HG03521 (cell line): ENCODE results near the gene GNG7.
"Not testable (repeated sequence)": the region's sequence is repeated elsewhere in the genome, so short reads cannot be mapped to it uniquely, and the experiment has no call there.

Experiments
- ATAC-seq: cut with Tn5 transposase; IDR thresholded peaks from one replicate; pipeline ENCODE4 v1.9.1; 2021; ENCODE audit warnings: mild to moderate bottlenecking, moderate library complexity; ENCODE audit not compliant: unreplicated experiment

The GNG7 gene

DNA sequence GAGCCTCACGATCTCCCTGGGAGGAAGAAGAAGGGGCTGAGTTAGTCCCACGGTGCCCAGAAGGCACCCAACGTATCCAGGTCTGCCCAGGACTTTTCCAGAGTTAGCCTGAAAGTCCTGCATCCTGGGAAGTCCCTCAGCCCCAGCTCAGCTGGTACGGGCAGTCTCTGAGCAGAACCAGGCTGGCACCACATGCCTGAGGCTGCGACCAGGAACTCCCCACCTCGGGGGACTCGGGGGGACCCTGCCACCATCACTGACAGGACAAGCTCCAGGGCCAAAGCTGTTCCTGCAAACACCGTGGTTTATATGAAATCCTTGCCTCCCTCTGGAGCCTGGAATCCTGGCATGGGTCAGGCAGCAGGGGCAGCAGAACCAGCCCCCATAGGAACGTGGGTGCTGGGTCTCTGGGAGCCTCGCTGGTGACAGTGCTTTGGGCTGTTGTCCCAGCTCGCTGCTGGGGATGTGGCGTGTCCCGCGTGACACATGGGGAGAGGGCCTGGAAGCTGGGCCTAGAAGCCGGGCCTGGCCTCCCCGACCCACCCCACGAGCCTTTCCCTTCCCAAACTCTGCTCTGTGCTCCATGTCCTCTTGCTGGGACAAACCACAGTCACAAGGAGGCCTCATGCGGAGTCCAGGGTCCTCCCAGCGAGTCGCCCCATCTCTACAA lies 55.5 kb downstream of the GNG7 start:
- no peak for ATAC-seq

DNA sequence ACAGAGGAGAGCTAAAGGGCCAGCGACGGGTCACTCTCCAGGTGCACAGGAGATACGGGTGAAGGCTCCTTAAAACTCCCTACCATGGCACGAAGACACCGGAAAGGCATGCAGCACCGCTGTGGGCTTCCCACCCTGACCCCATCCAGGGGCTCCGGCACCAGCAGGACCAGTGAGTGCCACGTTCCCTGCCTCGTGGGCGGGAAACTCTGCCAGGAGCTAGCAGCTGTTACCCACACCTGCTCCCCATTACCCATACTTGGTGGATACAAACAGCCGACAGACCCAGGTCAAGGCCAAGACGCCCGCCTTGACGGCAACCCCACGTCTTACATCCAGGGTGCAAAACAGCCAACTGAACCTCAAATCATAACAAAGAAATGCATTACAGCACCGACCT lies 56.7 kb downstream of the GNG7 start:
- no peak for ATAC-seq

DNA sequence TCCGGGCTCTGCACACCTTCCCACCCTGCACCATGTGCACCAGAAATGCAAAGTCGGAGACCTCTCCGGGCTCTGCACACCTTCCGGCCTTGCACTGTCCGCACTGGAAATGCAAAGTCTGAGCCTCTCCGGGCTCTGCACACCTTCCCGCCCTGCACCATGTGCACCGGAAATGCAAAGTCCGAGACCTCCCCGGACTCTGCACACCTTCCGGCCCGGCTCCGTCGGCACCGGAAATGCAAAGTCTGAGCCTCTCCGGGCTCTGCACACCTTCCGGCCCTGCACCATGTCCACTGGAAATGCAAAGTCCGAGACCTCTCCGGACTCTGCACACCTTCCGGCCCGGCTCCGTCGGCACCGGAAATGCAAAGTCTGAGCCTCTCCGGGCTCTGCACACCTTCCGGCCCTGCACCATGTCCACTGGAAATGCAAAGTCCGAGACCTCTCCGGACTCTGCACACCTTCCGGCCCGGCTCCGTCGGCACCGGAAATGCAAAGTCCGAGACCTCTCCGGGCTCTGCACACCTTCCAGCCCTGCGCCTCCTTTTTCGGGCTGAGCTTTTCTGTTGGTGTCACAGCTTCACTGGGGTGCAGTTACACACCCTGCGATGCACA lies 59.3 kb downstream of the GNG7 start:
- not testable (repeated sequence) for ATAC-seq

DNA sequence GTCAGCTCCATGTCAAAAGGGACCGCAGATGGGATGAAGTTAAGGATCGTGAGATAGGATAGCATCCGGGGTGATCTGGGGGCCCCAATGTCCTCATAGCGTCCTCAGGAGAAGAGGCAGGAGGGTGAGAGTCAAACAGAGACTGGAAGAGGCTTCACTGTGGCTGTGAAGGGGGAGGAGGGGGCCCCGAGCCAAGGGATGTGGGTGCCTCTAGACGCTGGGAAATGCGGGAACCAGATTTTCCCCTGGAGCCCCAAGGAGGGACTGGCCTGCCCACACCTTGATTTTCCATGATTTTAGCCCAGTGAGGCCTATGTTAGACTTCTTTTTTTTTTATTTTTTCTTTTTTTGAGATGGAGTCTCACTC lies 61.2 kb downstream of the GNG7 start:
- ATAC-seq, result no peak

DNA sequence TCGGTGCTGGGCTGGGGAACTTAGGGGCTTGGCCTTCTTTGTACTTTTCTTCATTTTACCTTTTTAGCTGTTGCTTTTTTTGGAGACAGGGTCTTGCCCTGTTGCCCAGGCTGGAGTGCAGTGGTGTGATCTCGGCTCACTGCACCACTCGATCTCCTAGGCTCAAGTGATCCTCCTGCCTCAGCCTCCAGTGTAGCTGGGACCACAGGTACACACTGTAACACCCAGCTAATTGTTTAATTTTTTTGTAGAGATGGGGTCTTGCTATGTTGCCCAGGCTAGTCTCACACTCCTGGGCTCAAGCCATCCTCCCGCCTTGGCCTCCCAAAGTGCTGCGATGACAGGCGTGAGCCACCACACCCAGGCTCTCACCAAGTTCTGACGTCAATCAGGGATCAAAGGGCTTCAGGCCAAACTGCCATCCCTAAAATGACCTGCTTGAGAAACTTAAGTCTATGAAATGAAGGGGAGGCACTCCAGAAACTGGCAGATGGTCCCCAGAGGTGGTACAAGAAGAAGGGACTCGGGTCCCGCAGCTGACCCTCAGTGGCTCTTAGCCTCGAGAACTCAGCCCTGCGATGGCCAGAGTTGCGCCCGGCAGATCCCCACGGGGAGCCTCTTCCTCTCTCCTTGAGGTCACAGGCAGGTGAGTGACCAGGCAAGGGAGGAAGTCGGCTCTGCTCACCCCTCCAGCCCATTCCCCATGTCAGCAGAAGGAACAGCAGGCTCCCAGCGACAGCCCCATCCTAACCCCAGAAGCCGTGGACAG lies 61.7 kb downstream of the GNG7 start:
- ATAC-seq, result no peak

DNA sequence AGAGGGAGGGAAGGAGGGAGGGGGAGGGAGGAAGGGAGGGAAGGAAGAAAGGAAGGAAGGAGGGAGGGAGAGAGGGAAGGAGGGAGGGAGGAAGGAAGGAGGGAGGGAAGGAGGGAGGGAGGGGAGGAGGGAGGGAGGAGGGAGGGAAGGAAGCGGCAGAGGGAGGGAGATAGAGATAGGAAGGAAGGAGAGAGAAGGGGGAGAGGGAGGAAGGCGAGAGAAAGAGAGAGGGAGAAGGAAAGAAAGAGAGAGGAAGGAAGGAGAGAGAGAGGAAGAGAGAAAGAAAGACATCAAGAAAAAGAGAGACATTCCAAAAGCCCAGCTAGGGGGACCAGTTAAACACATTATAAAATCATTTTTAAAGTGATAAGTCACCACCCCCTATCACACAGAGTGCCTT lies 62.5 kb downstream of the GNG7 start:
- ATAC-seq, result no peak

DNA sequence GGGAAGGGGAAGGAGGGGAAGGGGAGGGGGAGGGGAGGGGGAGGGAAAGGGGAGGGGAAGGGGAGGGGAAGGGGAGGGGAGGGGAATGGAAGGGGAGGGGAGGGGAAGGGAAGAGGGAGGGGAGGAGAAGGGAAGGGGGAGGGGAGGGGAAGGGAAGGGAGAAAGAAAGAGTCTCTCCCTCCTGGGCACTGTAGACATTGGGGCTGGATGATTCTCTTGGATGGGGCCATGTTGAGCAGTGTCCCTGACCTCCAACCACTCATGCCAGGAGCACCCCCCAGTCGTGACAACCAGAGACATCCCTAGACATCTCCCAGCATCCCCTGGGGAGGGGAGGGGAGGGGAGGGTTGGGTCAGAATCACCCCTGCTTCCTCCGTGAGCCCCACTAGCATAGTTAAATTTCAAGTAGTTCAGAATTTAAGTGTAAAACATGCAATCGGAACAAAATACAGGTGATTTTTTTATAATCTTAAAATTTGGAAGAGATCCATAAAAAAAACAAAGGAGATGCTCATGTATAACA lies 64.0 kb downstream of the GNG7 start:
- no peak for ATAC-seq

DNA sequence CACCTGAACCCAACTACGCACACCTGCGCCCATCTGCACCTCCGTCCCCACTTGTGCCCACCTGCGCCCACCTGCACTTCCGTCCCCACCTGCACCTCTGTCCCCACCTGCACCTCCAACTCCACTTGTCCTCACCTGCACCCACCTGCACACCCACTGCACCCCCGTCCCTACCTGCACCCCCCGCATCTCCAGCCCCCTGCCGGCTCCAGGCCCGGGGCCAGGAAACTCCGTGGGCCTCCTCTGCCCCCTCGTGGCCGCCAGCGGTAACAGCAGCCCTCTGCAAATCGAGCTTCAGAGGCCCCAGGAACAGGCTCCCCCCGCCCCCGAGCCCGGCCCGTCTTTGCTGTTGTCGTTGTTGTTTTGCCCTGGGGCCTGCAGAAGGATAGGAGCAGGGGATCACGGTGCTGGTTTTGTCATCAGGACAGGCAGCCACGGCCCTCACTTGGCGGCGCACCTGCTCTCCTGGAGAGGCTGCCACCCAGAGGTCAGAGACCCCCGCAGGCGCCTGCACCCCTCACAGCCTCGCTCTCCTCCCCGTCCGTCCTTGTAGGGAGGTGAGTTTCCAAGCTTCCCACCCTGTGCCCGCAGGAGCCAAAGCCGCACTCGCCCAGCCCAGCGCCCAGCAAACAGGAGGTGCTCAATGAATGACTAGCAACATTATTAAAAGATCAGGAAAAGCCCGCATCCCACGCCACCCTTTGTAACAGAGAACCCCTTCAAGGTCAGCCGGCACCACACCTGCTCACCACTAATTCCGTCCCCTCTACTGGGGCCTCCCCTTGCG lies 65.4 kb downstream of the GNG7 start:
- ATAC-seq, result no peak

DNA sequence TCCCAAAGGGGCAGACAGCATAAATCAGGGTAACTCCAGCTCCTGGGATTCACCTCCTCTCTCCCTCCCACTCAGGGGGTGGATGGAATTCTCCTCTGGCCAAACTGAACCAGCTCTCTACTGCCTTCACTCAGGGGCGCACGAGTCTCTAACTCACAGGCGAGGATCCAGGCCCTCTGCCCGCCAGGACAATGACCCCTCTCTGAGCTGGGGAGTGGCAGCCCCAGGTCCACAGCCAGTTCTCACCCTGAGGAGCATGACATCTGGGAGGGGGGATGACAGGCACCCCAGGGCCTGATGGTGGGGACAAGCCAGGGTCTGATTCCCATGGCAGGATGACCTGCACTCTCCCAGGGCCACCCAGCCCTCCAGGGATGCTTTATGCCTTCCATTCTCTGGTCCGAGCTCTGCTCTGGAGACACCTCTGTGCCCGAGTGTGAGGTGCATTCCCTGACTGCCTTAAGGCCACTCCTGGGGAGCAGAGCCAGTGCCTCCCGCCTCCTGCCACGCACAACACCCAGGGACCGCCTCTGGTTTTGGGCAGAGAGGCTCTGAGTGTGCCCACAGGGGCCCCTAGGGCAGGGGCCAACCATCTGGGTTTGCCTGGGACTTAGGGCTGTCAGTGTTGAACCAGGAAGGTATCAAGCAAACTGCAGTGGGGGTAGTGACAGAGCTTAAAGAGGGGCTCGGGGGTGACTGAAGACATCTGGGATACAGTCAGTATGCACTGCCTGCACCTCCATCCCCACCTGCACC lies 66.2 kb downstream of the GNG7 start:
- no peak for ATAC-seq

DNA sequence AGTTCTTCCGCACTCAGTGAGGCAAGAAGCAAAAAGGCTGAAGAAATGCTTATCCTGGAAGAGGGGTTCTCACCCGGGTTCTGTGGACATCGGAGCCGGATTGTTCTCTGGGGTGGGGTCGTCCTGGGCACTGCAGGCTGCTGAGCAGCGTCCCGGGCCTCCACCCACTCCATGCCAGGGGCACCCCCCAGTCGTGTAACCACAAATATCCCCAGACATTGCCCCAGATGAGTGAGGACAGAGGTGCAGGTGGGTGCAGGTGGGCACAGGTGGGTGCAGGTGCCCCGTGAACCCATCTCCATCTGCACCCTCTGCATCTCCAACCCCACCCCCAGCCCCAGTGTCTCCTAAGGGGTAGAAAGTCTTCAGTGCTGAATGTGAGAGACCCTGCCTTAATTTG lies 67.5 kb downstream of the GNG7 start:
- no peak for ATAC-seq

DNA sequence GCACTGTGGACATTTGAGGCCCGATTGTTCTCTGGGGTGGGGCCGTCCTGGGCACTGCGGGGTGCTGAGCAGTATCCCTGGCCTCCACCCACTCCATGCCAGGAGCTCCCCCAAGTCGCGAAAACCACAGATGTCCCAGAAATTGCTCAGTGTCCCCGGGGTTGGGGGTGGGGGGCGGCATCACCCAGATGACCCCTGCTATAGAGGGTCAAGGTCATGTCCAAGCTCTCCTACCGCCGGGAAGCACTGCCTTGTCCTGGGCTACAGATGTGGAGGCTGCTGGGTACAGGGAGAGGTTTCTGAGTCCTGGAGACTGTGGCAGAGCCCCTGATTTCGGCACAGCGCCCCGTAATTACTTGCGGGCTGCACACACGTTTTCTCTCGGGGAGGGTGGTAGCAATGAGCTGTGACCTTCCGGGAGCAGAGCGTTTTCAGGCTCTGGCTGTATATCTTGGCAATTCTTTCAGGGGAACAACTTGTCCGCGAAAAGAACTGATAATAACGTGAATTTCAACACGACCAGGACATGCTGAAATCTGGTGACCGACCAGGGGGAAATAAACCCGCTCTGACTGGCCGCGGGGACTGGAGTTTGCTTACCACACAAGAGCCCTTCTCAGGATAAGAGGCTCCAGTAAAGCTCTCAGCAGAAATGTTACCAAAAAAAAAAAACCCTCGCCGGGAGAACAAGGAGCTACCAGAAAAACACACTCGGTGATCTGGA lies 68.1 kb downstream of the GNG7 start:
- no peak for ATAC-seq

DNA sequence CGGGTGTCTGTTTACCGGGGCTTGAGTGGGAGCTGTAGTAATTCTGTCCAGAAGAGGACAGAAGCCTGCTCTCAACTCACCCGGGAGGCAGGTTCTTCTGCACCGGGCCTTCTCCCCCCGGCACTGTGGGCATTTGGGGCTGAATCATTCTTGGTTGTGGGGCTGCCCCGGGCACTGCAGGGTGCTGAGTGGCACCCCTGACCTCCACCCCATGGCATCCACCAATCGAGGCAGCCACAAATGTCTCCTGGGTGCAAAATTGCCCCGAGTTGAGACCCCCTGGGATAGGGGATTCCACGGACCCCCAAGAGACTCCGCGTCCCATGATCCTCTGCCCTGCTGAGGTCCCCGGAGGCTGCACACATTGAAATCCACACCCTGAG lies 68.8 kb downstream of the GNG7 start:
- no peak for ATAC-seq

DNA sequence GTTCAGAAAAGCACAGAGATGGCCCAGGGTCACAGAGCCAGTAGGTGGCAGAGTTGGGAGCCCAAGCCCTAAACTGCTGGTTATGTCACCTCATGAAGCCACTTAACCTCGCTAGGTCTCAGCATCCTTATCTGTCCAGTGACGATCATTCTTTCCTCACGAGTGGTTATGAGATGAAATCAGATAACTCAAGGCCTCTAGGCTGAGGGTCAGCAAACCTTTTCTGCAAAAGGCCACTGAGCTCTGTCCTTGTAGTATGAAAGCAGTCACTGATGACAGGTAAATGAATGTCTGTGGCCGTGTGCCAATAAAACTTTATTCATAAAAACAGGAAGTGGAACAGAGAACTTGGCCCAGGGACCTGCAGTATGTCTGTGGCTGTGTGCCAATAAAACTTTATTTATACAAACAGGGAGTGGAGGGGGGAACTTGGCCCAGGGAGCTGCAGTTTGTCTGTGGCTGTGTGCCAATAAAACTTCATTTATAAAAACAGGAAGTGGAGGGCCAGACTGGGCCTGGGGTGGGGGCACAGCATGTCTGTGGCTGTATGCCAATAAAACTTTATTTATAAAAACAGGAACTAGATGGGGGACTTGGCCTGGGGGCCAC lies 71.2 kb downstream of the GNG7 start:
- ATAC-seq, result no peak

DNA sequence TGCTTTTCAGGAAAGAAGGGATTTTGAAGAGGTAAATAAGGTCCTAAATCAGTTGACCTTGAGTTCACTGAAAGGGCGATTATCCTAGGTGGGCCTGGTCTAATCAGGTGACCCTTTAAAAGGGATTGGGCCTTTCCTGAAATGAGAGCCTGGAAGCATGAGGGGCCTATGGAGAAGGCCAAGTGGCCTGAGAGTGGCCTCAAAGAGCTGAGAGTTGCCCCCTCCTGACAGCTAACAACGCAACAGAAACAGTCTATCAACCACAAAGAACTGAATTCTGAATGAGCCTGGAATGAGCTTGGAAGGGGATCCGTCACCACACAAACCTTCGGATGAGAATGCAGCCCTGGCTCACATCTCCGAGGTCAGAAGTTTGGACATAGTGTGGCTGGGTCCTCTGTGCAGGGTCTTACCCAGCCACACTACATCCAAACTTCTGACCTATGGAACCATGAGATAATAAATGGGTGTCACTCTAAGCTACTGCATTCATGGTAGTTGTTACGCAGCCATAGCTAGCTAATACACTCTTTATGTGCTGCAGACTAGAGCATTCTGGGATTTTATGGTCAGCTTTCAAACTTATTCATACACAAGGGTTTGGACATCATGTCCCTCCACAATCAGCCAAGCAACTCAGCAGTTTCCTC lies 72.0 kb downstream of the GNG7 start:
- ATAC-seq, result no peak

DNA sequence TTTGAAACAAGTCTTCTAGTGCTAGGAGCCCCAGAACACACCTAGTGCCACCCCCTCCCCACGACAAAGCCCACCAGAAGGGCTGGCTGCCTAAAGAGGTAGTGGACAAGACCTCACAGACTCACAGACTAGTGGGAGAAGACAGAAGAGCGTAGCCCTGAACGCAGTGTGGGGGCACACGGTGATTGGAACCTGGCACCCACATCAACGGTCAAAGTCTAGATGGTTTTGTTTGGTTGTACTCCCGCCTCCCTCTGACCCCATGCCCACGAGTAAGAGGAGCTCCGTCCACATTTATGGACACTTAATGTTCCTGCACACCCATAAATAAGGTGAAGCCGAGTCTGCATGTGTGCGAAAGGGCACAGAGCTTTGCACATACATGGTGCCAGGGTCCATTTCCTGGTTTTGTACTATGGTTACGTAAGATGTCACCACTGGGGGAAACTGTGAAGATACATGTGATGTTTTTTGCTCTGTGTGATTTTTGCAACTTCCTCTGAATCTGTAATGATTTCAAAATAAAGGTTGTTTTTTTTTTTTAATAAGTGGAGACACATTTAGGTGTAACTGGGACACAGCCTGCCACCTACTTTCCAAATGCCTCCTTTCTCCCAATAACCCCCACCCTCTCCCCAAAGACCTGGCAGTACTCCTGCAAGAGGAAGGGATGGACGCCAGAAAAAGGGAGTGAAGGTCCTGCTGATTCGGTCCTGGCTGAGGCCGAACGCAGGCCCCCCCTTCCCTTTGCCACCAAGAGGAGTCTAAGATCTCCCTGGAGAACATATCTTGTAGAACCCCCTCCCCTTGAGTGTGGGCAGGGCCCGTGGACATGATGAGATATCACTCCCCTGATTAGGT lies 72.8 kb downstream of the GNG7 start:
- ATAC-seq, result no peak

DNA sequence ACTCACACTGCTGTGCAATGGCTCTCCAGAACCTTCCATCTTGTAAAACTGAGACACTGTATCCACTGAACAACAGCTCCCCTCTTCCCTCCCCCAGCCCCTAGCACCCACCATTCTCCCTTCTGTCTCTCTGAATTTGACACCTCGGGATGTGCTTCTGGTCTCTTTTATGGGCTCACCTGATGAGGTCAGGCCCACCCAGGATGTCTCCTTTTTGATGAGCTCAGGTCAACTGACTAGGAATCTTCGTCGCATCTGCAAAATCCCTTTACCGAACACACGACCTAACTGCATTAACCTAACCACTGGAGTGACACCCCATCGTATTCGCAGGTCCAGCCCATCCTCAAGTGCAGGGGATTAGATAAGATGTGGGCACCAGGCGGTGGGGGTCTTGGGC lies 73.9 kb downstream of the GNG7 start:
- ATAC-seq, result no peak

DNA sequence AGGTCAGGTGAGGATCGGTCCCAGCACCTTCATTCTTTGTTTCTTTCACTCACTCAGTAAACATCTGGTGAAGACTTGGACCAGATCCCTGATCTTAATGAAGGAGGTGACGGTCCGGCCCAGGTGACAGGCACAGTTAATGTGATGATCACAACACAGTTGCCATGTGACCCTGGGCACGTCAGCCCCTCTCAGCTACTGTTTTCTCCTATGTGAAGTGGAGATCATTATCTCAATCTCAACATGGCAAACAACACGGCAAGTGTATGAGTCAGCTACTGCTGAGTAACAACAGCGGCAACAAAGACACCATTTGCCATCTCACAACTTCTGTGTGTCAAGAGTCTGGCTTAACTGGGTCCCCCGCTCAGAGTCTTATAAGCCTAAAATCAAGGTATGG lies 74.6 kb downstream of the GNG7 start:
- ATAC-seq, result no peak

DNA sequence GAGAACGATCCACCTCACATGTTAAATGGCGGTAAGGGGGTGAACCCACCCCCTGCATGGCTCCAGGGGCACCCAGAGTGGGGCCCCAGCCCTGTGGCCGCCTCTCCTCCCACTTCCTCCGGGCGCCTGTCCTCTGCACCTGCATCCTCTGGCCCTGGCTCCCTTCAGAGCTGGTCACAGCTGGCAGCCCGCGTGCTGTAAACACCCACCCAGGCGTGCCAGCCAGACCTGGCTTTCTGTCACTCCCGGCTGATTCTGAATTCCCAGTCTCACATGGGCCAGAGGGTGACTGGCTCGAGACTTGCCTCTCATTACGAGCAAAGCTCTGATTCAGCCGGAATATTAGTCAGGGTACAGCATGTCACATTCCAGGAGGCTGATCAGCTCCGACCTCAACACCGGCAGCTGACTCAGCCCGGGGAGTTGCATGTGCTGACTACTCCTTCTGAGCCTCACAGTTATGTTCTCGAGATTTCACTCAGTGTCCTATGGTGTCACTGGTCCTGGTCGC lies 75.1 kb downstream of the GNG7 start:
- ATAC-seq, result no peak
